ENCODE data around the gene ADAM10. TPM values are rescaled to one million over a fixed set of nuclear protein-coding genes. Genes with fewer than 3 reads are reported as not detected.

ADAM10 gene
- total RNA-seq, 8 experiments from 2014 or later = 38.5 to 110 (median 73.6) TPM

DNA sequence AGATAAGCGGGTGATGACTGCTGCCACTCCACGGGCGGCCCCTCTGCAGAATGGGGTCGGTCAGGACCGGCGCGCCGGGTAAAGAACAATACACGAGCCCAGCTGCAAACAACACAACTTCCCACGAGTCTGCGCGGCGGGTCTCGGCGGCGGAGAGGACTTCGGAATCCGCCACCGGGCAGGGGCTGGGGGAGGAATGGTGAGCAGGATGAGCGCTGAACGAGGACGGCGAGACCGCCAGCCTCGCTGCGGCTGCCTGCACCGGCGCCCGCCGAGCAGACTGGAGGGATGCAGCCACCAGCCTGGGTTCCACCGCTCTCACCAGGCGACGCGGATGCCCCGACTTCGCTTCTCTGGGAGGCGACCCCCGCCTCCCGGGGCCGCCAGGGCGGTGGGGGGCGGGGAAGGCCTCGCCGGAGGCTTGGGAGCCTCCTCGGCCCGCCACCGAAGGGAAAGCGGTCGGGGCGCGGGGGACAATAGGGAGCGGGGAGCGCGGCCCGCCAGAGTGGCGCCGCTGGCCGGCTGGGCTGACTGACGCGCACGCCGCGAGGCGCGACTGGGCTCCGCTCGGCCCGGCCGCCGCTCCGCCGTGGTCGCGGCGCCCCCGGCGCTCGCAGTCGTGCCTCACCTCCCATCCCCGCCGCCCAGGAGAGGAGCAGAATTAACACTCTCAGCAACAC, 515 bp downstream of the ADAM10 start:
- peaks cover 5 to 13% of the 10 kb centered on the region in 2 donors for H3K4me1 ChIP-seq (replicated peaks in 1 of 2)
- in situ Hi-C loops (cut with MboI; ENCODE audit: low pct_unique_long_range_greater_than_20kb in 2 of 9, low sequenced_read_pairs in 9 of 9, unreplicated experiment in 9 of 9) = no loop called here
- 0% methylated on average over 2 to 3 of the region's 81 CpGs; no CpG with 5 or more reads in 8 of the 10 experiments for WGBS, 10 experiments
- H3K27ac ChIP-seq = peak overlapping the region; percentile 78 to 89
- ATAC-seq (replicated peaks in 6 of 8) = peak; percentile 30 to 53 (median 45)
- peak overlapping the region; percentile 64 to 89 (median 67) for H3K4me3 ChIP-seq

DNA sequence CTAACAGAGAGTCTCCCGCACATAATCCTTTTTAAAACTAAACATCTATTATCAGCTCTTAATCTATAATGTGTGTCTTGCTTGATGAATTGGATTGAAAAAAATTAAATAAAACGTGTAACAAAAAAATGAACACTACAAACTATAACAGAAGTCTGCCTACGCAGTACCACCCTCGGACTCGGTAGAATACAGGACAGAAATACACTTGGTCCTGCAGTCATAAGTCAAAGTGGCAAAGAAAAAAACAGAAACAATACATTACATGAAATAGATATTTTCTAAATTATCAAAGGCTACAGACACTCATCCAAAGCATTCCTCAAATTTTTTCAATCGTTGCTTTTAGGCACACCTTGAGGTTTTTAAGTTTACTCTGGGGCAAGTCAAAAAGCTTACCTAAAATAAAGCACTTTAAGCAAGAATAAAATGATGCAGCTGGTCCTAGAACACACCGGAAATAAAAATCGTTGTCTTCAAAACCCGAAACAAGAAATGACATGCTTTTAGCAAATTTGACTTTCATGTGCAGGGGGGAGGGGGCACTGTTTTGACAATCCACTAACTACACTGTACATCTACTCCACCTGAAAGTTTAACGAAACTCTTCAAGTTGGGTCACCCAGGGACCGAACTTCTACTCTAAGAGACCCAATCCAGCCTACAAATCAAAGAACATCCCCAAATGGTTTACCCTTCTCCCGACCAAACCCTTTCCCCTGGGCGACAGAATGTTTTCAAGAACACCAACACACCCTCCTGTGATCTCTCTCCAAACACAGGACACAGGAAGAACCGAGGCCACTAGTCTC, 1.3 kb downstream of the ADAM10 start:
- Histone ChIP-seq H3K27ac (peak overlapping the region in 1 of 2 donors; percentile 89), H3K4me1 (replicated peaks in 1 of 2) (peaks cover 5 to 13% of the 10 kb centered on the region in 2 donors), H3K4me3 (peak overlapping the region; percentile 64 to 89 (median 67))
- 0 to 14% (median 1%) methylated on average over 1 to 14 of the region's 14 CpGs for WGBS, 10 experiments
- in situ Hi-C loops (cut with MboI; ENCODE audit: low pct_unique_long_range_greater_than_20kb in 2 of 9, low sequenced_read_pairs in 9 of 9, unreplicated experiment in 9 of 9) = no loop called here
- no peak for ATAC-seq (replicated peaks in 6 of 8)

DNA sequence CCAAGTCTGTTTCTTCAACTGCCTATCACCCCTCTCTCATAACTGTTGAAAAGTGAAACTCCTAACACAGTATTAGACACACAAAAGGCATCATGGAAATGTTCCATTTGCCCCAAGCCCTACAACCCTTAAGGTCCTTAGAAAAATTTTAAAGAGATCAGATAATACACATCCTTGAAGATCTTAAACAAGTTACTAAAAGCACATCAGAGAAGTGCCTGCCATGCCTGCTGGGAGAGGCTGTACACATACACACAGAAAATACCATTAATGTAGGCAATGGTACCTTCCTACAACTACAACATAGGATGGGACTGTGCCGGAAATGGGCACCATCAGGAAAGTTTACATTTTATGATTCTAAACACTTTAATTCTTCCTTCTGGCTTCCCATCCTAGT, 3.3 kb downstream of the ADAM10 start:
- peak overlapping the region in 1 of 5 donors; percentile 0 for H3K4me3 ChIP-seq
- 57 to 100% (median 100%) methylated on average over 1 of the region's 1 CpG; no CpG with 5 or more reads in 3 of the 10 experiments for WGBS, 10 experiments
- in situ Hi-C loops (cut with MboI; ENCODE audit: low pct_unique_long_range_greater_than_20kb in 2 of 9, low sequenced_read_pairs in 9 of 9, unreplicated experiment in 9 of 9) = no loop called here
- H3K4me1 ChIP-seq (replicated peaks in 1 of 2) = peaks cover 12 to 13% of the 10 kb centered on the region in 2 donors
- no peak overlapping the region for H3K27ac ChIP-seq
- no peak for ATAC-seq (replicated peaks in 6 of 8)

DNA sequence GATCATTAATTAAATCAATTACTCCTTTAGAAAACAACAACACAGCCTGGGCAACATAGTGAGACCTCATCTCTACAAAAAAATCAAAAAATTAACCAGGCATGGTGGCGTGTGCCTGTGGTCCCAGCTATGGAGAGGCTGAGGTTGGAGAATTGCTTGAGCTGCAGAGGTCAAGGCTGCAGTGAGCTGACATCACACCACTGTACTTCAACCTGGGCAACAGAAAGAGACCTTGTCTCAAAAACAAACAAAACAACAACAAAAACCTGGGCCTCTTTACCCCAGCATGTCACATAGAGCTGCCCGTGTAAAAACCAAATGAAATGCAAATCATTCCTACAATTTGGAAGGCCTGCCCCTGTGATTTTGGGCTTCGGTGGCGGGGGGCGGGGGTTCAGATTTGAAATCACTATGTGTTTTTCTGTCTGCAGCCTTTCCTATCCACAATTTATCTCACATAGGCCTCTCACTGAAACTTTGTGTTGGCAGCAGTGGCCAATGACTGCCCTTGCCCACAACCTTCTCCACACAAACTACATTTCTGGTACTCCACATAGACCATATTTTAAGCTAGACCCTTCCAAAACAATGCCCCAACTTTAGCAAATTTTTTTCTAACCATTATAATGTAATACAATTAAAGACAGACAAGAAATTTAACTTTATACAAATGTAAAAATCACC, 6.5 kb downstream of the ADAM10 start:
- WGBS, 10 experiments = 40 to 100% (median 81%) methylated on average over 1 to 5 of the region's 5 CpGs; no CpG with 5 or more reads in 3 of the 10 experiments
- in situ Hi-C loops (cut with MboI; ENCODE audit: low pct_unique_long_range_greater_than_20kb in 2 of 9, low sequenced_read_pairs in 9 of 9, unreplicated experiment in 9 of 9) = no loop called here
- ATAC-seq (replicated peaks in 6 of 8) = peak in 2 of 8 experiments; percentile 45 to 51
- peaks cover 12 to 13% of the 10 kb centered on the region in 2 donors for H3K4me1 ChIP-seq (replicated peaks in 1 of 2)
- H3K27ac ChIP-seq = no peak overlapping the region
- H3K4me3 ChIP-seq = no peak overlapping the region

DNA sequence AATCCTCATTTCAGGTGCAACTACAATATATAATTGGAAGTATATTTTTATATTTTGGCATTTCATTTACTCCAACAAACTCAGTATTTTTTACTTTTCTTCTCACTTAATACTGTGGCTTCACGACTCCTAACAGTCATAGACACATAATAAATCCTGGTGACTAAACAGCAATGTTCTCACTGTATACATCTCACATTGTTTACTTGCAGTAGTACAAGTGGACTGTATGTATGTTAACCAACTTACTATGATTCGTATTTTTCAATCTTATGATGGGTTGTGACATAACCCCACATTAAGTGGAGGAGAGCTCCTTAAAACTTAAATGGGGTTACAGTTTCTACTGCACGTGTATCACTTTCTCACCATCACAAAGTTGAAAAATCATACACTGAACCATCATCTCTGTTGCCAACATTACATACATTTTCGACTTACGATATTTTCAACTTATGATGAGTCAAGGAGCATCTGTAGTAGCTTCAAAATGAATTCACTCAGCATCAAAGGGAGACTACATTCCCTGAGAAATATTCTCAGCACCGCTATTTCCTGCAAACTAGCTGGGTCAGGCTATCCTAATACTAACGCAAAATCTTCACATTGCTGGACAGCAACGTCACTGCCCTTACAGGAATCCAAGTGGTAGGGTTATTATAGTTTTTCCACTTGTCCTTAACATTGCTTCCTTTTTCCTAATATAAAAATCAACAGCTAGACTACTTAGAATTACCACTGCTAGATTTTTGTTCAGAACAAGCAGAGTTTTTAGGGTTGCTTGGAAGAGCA, 7.3 kb downstream of the ADAM10 start:
- Histone ChIP-seq H3K4me3 (no peak overlapping the region), H3K27ac (no peak overlapping the region), H3K4me1 (replicated peaks in 1 of 2) (peaks cover 12% of the 10 kb centered on the region in 2 donors)
- ATAC-seq (replicated peaks in 6 of 8) = peak in 2 of 8 experiments; percentile 22 to 29
- in situ Hi-C loops (cut with MboI; ENCODE audit: low pct_unique_long_range_greater_than_20kb in 2 of 9, low sequenced_read_pairs in 9 of 9, unreplicated experiment in 9 of 9) = no loop called here
- WGBS, 10 experiments = 56 to 100% (median 88%) methylated on average over 1 to 7 of the region's 8 CpGs

DNA sequence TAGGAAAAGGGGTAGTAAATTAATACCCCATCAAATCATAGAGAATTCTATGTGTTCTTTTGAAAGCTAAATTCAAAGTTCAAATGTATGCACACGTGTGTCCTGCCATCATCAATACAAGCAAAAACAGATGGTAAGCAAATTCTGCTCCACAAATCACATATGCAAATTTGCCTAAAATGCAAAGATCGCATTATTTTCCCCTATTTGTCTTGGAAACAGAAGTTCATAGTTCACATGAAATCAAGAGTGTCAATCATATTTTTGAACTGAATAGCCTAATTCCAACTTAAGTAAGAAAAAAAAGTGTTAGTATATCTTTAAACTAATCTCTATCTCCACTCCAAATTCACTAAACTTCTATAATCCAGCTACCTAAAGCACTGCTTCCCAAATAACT, 8.5 kb downstream of the ADAM10 start:
- no peak overlapping the region for H3K4me3 ChIP-seq
- in situ Hi-C loops (cut with MboI; ENCODE audit: low pct_unique_long_range_greater_than_20kb in 2 of 9, low sequenced_read_pairs in 9 of 9, unreplicated experiment in 9 of 9) = no loop called here
- ATAC-seq (replicated peaks in 6 of 8) = peak in 1 of 8 experiments; percentile 30
- H3K27ac ChIP-seq = no peak overlapping the region
- H3K4me1 ChIP-seq (replicated peaks in 1 of 2) = peaks cover under 1 to 7% of the 10 kb centered on the region in 2 donors
- 0 to 100% (median 74%) methylated on average over 1 to 2 of the region's 2 CpGs for WGBS, 10 experiments

DNA sequence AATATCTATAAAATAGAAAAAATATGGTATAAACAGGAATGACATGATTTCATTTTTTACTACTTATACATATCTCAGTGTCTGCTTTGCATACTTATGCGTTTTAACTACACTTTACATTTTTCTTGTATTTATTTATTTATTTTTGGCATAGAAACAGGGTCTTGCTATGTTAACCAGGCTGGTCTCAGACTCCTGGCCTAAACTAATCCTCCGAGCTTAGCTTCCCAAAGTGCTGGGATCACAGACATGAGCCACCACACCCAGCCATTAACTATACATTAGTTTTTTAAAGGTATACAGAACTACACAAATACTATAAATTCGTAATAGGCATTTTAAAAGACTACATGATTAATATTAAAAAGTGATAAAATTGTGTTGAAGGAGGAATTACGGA, 9.1 kb downstream of the ADAM10 start:
- WGBS, 10 experiments = 11 to 100% (median 93%) methylated on average over 1 to 4 of the region's 4 CpGs; no CpG with 5 or more reads in 1 of the 10 experiments
- ATAC-seq (replicated peaks in 6 of 8) = peak in 1 of 8 experiments; percentile 45
- no peak overlapping the region for H3K27ac ChIP-seq
- no peak overlapping the region for H3K4me3 ChIP-seq
- H3K4me1 ChIP-seq (replicated peaks in 1 of 2) = peaks cover 0 to 7% of the 10 kb centered on the region in 2 donors
- in situ Hi-C loops (cut with MboI; ENCODE audit: low pct_unique_long_range_greater_than_20kb in 2 of 9, low sequenced_read_pairs in 9 of 9, unreplicated experiment in 9 of 9) = no loop called here

DNA sequence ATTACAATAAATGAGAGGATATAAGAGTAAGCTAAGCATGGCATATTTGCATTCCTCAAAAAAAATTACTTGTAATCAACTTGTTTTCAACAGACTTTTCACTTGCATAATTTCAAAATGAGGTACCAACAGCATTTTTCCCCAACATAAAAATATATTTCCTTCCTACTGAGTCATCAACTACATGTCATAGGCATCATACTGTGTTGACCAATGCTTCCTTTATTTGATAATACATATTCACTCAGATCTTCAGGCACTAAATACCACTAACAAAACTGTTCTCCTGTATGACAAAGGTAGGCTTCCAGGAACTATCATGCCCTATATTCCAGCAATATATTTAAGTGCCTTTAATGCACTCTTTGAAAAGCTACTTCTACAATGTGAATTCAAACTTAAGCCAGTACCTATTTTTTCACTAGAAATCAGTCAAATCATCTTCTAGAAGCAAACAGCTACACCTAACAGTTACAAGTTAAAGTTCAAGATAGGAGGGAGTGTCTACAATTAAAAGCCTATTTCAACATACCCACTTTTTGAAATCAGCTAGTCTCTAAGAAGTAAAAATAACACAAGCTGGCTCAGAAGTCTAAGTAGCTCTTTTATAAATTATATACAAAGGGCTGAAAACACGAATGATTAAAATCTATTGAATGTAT, 11.3 kb downstream of the ADAM10 start:
- in situ Hi-C loops (cut with MboI; ENCODE audit: low pct_unique_long_range_greater_than_20kb in 2 of 9, low sequenced_read_pairs in 9 of 9, unreplicated experiment in 9 of 9) = no loop called here
- Histone ChIP-seq H3K4me3 (no peak overlapping the region), H3K27ac (no peak overlapping the region), H3K4me1 (replicated peaks in 1 of 2) (peaks cover 2 to 7% of the 10 kb centered on the region in 2 donors)
- peak in 1 of 8 experiments; percentile 44 for ATAC-seq (replicated peaks in 6 of 8)
- WGBS, 10 experiments = 0 to 100% (median 82%) methylated on average over 1 of the region's 1 CpG

DNA sequence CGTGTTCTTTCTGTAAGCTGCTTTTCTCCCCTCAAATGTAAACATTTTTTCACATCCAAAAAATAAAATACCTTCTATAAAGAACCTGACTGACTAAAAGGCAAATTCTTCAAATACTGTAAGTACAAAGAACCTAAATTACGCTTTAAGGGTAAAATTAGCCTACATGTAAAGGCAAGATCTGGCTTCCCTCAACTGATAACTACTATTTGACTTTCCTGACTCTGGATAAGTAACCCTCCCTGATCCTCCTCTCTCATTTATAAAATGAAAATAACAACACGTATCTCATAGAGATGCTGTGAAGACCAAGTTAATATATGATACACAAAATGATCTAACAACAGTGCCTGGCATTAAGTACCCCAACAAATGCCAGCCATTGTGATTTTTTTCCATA, 12.2 kb downstream of the ADAM10 start:
- WGBS, 10 experiments = 60 to 100% (median 94%) methylated on average over 1 to 3 of the region's 3 CpGs; no CpG with 5 or more reads in 1 of the 10 experiments
- Histone ChIP-seq H3K4me1 (replicated peaks in 1 of 2) (peaks cover 0 to 2% of the 10 kb centered on the region in 2 donors), H3K4me3 (no peak overlapping the region), H3K27ac (no peak overlapping the region)
- ATAC-seq (replicated peaks in 6 of 8) = no peak
- in situ Hi-C loops (cut with MboI; ENCODE audit: low pct_unique_long_range_greater_than_20kb in 2 of 9, low sequenced_read_pairs in 9 of 9, unreplicated experiment in 9 of 9) = no loop called here

DNA sequence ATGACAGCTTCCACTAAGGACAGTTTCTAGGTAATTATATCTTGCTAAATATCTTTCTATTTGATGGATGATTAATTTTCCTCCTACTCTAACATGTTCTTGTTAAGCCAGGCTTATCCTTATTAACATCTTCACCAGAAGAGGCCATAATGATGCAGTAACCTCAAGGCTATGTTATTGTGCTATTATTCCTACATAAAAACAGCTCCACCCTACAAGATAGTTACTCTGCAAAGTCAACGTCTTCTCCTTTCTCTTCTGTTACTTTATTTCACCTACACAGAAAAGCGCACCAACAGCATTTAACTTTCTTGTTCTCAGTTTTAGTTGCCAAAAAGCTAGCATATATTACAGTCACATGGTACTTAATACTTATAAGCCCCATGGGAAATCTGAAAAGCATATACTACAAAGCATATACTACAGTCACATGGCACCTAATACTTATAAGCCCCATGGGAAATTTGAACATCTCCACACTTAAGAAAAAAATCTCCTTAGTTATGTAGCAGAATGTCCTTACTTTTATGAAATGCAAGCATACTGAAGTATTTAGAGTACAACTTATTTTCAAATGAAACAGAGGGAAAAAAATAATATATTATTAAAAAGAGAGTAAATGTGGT, 13.4 kb downstream of the ADAM10 start:
- 0 to 100% (median 63%) methylated on average over 1 to 2 of the region's 2 CpGs; no CpG with 5 or more reads in 1 of the 10 experiments for WGBS, 10 experiments
- ATAC-seq (replicated peaks in 6 of 8) = peak in 3 of 8 experiments; percentile 29 to 64 (median 51)
- Histone ChIP-seq H3K4me3 (no peak overlapping the region), H3K4me1 (replicated peaks in 1 of 2) (peaks cover 0 to 2% of the 10 kb centered on the region in 2 donors), H3K27ac (no peak overlapping the region)
- in situ Hi-C loops (cut with MboI; ENCODE audit: low pct_unique_long_range_greater_than_20kb in 2 of 9, low sequenced_read_pairs in 9 of 9, unreplicated experiment in 9 of 9) = no loop called here

DNA sequence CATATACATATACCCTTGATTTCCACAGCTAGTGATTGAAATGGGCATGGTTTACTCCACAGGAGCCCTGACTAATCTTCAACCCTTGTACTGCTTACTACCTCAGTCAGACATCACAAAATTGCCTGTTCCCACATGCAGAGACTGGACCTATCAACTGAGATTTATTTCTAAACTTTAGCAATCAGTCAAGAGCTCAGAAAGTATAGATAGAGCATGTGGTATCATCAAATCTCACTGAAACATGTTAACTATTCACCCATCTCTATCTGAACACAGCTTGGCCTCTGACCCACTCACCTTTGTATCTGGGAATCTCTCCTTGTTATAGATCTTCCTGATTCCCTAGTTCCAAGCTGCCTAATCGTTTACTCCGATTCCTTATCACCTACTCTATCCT, 14.6 kb downstream of the ADAM10 start:
- no peak for ATAC-seq (replicated peaks in 6 of 8)
- in situ Hi-C loops (cut with MboI; ENCODE audit: low pct_unique_long_range_greater_than_20kb in 2 of 9, low sequenced_read_pairs in 9 of 9, unreplicated experiment in 9 of 9) = no loop called here
- Histone ChIP-seq H3K4me1 (replicated peaks in 1 of 2) (peaks cover 0 to 2% of the 10 kb centered on the region in 2 donors), H3K27ac (no peak overlapping the region), H3K4me3 (no peak overlapping the region)
- 27 to 100% (median 81%) methylated on average over 2 of the region's 2 CpGs; no CpG with 5 or more reads in 2 of the 10 experiments for WGBS, 10 experiments

Measured in motor neuron (in vitro differentiated cells).